A673 (cell line): ENCODE data around the gene TACC2. TPM values are rescaled to one million over a fixed set of nuclear protein-coding genes. Genes with fewer than 3 reads are reported as not detected.

Source experiments
- BruUV-seq: library from RNA; stranded (reverse); fragments of 400-500 nt; replicated peaks from 2 replicates; lab custom pipeline; 2021; lab: Mats Ljungman, UMichigan
- CTCF ChIA-PET: fragments of 300-600 bp; sonication (Branson Sonifier 250); formaldehyde crosslinking; loops from one replicate; lab custom pipeline; 2022; ENCODE audit warnings: antibody characterized with exemption; lab: Charles Lee
- POLR2A ChIA-PET: fragments of 300-600 bp; sonication (Branson Sonifier 250); formaldehyde crosslinking; loops from one replicate; lab custom pipeline; 2022; ENCODE audit warnings: antibody characterized with exemption; ENCODE audit not compliant: low non-redundant PET; lab: Charles Lee
- DNase-seq: peaks from one replicate; pipeline ENCODE4 v3.0.0-alpha.2; 2015; ENCODE audit warnings: low spot score
- H3K27ac ChIP-seq: fragments of 200-600 bp; sonication (generic); 2 replicates; pipeline ENCODE4 v1.5.1; 2016; ENCODE audit warnings: mixed run types, low read depth, mild to moderate bottlenecking, mixed read lengths, antibody characterized with exemption, low read length; ENCODE audit not compliant: poor library complexity, severe bottlenecking
- H3K27me3 ChIP-seq: fragments of 200-600 bp; sonication (generic); replicated peaks from 2 replicates; pipeline ENCODE4 v1.6.1; 2017; ENCODE audit warnings: mixed run types, low read depth, mild to moderate bottlenecking, mixed read lengths, antibody characterized with exemption, low read length; ENCODE audit not compliant: insufficient read depth, poor library complexity
- H3K36me3 ChIP-seq: fragments of 200-600 bp; sonication (generic); 2 replicates; pipeline ENCODE4 v1.6.1; 2016; ENCODE audit warnings: mixed run types, mild to moderate bottlenecking, mixed read lengths, antibody characterized with exemption, low read length; ENCODE audit not compliant: insufficient read depth, poor library complexity, severe bottlenecking
- H3K4me1 ChIP-seq: fragments of 200-600 bp; sonication (generic); 2 replicates; pipeline ENCODE4 v1.6.1; 2017; ENCODE audit warnings: mixed run types, mild to moderate bottlenecking, mixed read lengths, antibody characterized with exemption, low read length; ENCODE audit not compliant: insufficient read depth, poor library complexity, severe bottlenecking
- H3K4me3 ChIP-seq: fragments of 200-600 bp; sonication (generic); 2 replicates; pipeline ENCODE4 v1.5.1; 2016; ENCODE audit warnings: low read depth, mixed run types, mild to moderate bottlenecking, mixed read lengths, low read length; ENCODE audit not compliant: poor library complexity, severe bottlenecking
- H3K9me3 ChIP-seq: fragments of 200-600 bp; sonication (generic); 2 replicates; pipeline ENCODE4 v1.6.1; 2016; ENCODE audit warnings: mixed run types, low read depth, mild to moderate bottlenecking, mixed read lengths, antibody characterized with exemption, low read length; ENCODE audit not compliant: poor library complexity, severe bottlenecking
- CTCF ChIP-seq: fragments of 300-800, 200-600 bp; sonication (generic); conservative IDR thresholded peaks from 2 replicates; pipeline ENCODE4 v1.5.1; 2017; ENCODE audit warnings: low read depth, mild to moderate bottlenecking, antibody characterized with exemption, low read length, moderate library complexity, mixed read lengths
- EZH2 ChIP-seq: fragments of 200-600 bp; sonication (generic); IDR thresholded peaks from 2 replicates; pipeline ENCODE4 v1.6.1; 2017; ENCODE audit warnings: borderline replicate concordance, low read depth, mild to moderate bottlenecking, mixed read lengths, antibody characterized with exemption, low read length; ENCODE audit not compliant: poor library complexity, severe bottlenecking
- intact Hi-C: fragments of 100-400 bp; cut with micrococcal nuclease; formaldehyde crosslinking; loops from one replicate; pipeline ENCODE4 v1.10.0; 2022; ENCODE audit not compliant: unreplicated experiment
- total RNA-seq: library from RNA; stranded (reverse); gene quantifications from 2 replicates; pipeline ENCODE4 v1.2.3, GENCODE V29; 2021

The TACC2 gene
- total RNA-seq, 1 experiment from 2014 or later: 0.62 TPM

DNA sequence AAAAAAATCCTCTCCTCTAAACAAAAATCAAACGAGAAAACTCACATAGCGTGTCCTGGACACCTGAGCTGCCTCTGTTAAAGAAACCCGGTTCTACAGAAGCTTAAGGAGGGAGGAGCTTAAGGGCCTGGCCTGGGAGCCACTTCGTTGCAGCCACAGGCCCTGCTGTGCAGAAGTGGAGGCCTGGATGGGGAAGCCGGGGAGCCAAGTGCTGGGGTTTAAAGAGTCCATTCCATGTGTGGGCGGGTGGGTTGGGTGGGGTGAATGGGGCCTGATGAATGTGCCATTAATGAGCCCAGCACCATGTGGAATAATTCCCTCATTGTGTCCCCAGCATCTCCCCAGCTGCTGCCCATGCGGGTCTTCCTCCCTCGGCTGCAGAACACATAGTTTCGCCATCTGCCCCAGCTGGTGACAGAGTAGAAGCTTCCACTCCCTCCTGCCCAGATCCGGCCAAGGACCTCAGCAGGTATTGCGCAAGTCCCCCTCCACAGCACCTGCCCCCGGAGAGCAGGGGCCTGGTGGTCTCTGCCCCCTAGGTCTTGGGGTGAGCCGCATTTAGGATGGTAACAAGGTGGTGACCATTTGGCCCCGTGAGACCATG lies 154.4 kb downstream of the TACC2 start:
- ChIA-PET POLR2A (no interaction called here), CTCF (no interaction called here)
- no TSS peak for BruUV-seq
- DNase-seq: no peak
- Histone ChIP-seq H3K4me3 (no peak overlapping the region), H3K27me3 (no peaks in the 10 kb centered on the region), H3K36me3 (no peaks in the 10 kb centered on the region), H3K4me1 (no peaks in the 10 kb centered on the region), H3K9me3 (no peaks in the 10 kb centered on the region), H3K27ac (no peak overlapping the region)
- intact Hi-C loops: no loop called here
- TF ChIP-seq EZH2 (no peak), CTCF (no peak)

DNA sequence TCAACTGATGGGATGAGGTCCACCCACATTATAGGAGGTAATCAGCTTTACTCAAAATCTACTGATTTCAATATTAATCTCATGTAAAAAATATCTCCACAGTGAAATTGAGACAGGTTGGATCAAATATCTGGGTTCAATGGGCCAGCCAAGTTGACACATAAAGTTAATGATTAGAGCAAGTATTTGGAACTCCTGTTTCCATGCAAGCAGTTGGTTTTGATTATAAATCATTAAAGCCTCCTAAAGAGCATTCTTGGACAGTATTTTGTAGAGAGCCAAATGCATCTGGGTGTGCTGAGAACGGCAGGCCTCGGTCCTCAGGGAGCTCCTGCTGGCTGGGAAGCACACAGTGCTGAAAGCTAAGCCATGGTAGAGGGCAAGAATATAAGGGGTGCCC lies 155.2 kb downstream of the TACC2 start:
- no TSS peak for BruUV-seq
- Histone ChIP-seq H3K36me3 (no peaks in the 10 kb centered on the region), H3K27me3 (no peaks in the 10 kb centered on the region), H3K4me1 (no peaks in the 10 kb centered on the region), H3K9me3 (no peaks in the 10 kb centered on the region), H3K27ac (no peak overlapping the region), H3K4me3 (no peak overlapping the region)
- POLR2A ChIA-PET: no interaction called here
- DNase-seq: no peak
- TF ChIP-seq EZH2 (no peak), CTCF (no peak)
- intact Hi-C loops: no loop called here
- CTCF ChIA-PET: no interaction called here

DNA sequence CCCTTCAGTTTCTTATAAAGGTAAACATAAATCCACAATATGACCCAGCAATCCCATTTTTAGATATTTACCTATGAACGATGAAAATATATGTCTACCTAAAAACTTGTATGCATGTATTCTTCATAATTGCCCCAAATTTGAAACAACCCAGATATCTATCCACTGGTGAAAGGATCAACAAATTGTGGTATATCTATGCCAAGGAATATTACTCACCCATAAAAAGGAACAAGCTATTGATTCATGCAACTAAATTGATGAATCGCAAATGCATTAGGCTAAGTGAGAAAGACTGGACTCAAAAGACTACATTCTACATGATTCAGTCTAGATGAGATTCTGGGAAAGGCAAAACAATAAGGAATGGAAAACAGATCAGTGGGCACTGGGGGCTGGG lies 156.2 kb downstream of the TACC2 start:
- TF ChIP-seq EZH2: no peak
- no peak for TF ChIP-seq CTCF
- Histone ChIP-seq H3K9me3 (no peaks in the 10 kb centered on the region), H3K4me1 (no peaks in the 10 kb centered on the region), H3K27ac (no peak overlapping the region), H3K4me3 (no peak overlapping the region), H3K36me3 (no peaks in the 10 kb centered on the region), H3K27me3 (no peaks in the 10 kb centered on the region)
- no TSS peak for BruUV-seq
- CTCF ChIA-PET: no interaction called here
- no peak for DNase-seq
- intact Hi-C loops: no loop called here
- POLR2A ChIA-PET: no interaction called here
